HT1080 (cell line): ENCODE measurements around the gene SIGLEC7. TPM values are rescaled to one million over a fixed set of nuclear protein-coding genes. Genes with fewer than 3 reads are reported as not detected.
A peak's percentile ranks its signal among the peaks of the same experiment; 100 is the strongest.

Experiments
- DNase-seq: peaks from one replicate; pipeline ENCODE4 v3.0.0-alpha.2; 2015; ENCODE audit warnings: low read depth
- total RNA-seq: library from RNA; depleted of rRNA; stranded (reverse); fragments of >200 nt; shearing (Covaris generic); gene quantifications from 2 replicates; pipeline ENCODE4 v1.2.3, GENCODE V29; 2014

The SIGLEC7 gene
- total RNA-seq, 1 experiment from 2014 or later: not detected

DNA sequence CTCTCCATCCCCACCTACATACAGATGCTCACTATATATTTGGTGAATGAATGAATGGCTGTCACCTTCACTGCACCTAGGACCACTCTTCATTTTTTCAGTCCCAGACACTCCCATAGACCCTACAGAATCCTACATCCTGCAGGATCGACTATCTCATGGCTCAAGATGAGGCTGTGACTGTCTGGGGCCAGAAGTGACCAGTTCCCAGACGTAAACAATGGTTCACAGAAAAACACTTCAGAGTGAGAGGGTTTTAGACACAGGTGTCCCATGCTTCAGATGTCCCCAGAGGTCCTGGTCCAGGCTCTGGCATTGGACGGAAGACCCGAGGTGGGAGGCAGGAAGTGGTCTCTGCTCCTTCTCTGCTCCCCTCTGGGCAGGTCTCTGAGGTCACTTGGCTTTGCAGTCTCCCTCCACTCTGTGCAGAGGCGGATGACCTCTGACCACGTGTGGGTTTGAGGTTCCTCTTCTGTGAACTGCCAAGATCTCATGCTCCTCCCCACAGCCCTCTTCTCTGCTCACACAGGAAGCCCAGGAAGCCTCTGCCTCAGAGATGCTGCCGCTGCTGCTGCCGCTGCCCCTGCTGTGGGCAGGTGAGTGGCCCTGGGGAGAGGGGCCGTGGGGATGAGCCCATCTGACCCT lies 24.9 kb downstream of the SIGLEC7 start:
- DNase-seq: no peak

DNA sequence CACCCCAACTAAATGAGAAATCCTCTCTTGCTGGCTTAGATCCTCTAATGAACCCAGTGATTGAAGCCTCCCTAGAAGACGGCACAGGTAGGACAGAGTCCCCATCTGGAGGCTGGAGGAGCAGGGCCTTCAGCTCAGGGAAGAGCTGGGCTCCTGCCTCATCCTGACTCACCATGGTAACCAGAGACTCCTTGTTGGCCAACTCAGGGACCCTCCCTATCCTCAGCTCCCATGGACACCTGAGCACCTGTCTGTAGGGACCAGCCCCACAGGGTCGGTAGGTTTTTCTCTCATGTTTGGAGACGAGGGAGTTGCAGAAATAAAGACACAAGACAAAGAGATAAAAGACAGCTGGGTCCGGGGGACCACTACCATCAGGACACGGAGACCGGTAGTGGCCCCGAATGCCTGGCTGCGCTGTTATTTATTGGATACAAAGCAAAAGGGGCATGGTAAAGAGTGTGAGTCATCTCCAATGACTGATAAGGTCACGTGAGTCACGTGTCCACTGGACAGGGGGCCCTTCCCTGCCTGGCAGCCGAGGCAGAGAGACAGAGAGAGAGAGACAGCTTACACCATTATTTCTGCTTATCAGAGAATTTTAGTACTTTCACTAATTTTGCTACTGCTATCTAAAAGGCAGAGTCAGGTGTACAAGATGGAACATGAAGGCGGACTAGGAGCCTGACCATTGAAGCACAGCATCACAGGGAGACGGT lies 26.6 kb downstream of the SIGLEC7 start:
- DNase-seq: peak; percentile 44

GRCh38 chr19:51169283-51169918 lies 27.3 kb downstream of the SIGLEC7 start:
- DNase-seq: peak; percentile 72

GRCh38 chr19:51172223-51172622 lies 30.1 kb downstream of the SIGLEC7 start:
- DNase-seq: no peak

DNA sequence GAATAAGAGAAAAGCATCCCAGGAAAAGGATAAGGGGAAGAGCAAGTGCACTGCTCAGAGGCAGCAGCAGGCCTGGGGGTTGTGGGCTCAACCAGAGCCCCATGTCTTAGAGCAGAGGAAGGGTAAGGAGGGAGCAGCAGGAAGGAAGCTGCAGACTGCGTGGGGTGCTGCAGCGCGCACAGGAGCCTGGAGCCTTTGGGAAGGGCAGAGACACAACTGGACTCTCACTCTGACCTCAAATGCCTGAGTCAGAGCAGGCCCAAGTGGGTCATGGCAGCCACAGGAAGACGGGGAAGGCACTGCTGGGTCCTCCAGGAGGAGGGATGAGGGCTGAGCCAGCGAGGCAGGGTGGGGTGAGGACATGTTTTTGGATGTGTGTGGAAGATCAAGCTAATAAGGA lies 31.6 kb downstream of the SIGLEC7 start:
- DNase-seq: no peak

DNA sequence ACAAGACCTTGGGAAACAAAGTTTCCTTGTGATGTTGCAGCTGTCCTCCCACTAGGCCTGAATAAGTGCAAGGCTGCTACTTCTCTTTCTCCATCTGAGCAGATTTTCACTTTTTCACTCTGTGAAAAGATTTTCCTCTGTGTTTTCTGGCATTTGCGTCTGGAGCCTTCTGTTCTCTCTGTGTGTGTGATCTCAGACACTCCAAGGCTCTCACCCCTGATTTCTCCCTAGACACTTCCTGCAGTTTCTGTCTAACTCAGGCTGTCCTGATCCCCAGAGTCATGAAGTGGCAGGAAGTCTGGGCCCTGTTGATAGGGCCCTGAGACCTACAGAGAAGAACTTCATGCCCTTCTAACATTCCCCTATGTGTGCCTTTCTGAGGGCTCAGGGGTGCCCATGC lies 37.2 kb downstream of the SIGLEC7 start:
- DNase-seq: no peak

DNA sequence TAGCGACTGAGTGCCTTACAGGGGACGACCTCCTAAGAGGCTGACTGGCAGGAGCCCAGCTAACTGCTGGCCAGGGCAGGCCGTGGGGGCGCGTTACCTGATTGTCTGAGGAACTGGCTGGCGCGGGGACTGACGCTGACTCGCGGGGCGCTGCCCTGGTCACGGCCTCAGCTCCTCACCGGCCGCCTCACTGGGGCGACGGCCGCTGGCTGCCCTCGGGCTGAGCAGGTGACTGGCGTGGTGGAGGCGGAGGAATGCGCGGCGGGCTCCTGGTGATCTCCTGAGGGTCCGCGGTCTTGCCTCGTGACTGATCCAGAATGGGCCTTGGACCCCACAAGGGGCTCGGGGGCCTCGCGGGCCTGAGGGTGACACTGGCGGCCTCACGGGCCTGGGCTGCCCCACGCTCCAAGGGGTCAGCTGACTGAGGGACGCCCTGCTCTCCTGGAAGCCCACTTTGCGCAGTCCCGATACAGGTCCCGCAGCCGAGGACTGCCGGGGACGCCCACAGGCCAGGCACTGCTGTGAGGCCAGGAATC lies 39.3 kb downstream of the SIGLEC7 start:
- no peak for DNase-seq

GRCh38 chr19:51181913-51182419 lies 39.9 kb downstream of the SIGLEC7 start:
- DNase-seq: peak; percentile 48

- no peak for DNase-seq
Observed at GRCh38 chr19:51183629-51184028, 41.5 kb downstream of the SIGLEC7 start.

DNA sequence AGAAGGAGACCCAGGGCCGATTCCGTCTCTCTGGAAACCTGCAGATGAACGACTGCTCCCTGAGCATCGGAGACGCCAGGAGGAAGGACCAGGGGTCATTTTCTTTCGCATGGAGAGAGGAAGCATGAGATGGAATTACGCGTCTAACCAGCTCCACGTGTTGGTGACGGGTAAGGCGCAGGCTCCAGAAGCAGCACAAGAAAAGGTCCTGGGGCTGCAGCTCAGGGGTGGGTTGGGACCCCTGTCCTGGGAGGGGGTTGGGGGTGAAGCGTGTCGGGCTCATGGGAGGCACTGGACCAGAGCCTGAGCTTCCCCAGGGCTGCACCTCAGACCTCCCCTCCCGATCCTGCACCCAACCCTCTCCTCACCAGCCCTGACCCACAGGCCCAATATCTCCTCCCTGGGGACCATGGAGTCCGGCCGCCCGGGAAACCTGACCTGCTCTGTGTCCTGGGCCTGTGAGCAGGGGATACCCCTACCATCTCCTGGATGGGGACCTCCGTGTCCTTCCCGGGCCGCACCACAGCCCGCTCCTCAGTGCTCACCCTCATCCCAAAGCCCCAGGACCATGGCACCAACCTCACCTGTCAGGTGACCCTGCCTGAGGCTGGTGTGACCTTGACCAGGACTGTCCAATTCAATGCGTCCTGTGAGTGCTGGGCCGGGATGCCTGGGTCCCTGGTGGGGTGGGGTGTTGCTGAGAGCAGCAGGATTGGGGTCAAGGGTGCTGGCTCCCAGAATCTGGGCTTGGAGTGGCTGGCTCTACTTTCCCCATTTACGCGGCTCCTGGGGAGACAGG lies 43.2 kb downstream of the SIGLEC7 start:
- DNase-seq: no peak

GRCh38 chr19:51185868-51186215 lies 43.7 kb downstream of the SIGLEC7 start:
- no peak for DNase-seq

GRCh38 chr19:51186323-51186722 lies 44.2 kb downstream of the SIGLEC7 start:
- DNase-seq: no peak

DNA sequence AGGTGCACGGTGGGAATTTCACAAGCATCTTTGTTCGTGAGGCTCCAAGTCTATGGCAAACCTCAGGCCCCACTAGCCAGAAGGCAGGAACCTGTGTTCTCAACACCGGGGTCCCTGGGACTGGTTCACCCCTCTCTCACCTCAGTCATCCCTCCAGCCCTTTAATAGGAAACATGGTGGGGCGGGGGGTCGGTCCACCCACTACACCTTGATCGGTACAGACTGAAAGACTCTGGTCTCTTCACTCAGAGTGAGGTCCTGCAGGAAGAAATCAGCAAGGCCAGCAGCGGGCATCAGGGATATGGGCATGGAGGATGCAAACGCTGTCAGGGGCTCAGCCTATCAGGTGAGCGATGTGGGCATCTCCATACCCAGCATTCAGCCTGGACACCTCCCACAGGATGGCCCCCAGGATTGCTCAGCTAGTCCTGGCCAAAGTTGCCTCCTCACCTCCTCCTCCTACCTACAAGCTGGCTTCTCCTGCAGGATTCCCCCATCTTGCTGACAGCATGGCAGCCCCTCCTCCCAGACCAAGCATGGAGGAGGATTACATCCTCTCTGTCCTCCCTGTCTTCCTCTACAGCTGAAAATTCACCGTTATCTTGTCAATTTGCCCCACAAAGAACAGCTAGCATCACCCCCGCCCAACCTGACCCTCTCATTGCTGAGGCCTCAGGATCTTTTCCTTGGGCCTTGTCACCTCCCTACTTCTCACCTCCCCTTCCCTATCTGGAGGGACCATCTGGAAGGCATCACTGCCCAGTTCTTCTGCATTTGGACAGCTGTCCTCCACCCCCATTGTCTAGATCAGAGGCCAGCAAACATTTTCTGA lies 45.5 kb downstream of the SIGLEC7 start:
- no peak for DNase-seq

DNA sequence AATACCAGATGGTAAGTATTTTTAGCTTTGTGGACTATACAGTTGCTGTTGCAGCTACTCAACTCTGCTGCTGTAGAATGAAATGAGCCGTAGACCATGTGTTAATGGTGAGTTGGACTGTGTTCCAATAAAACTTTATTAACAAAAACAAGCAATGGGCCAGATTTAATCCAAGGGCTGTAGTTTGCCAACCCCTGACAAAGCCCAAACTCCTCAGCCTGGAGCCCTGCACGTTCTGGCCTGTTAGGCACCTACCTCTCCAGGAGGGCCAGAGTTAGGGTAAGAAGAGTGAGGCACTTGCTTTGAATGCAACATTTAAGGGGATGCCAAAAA lies 46.1 kb downstream of the SIGLEC7 start:
- DNase-seq: no peak

DNA sequence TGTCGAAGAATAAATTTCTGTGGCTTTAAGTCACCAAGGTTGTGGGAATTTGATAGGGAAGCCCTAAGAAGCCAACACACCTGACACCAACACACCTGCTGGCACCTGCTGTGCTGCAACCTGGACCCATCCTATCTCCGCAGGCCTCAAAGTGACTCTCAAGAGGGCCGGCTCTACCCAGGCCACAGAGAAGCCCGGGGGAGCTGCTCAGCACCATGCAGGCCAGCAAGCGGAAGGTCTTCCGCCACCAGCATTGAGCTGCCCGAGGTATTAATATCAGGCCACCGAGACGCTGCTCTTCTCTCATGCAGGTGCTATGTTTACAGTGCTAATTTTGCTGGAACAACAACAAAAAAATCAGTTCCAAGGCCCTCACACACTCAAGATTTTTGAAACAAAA lies 50.6 kb downstream of the SIGLEC7 start:
- no peak for DNase-seq

- DNase-seq: peak; percentile 50
Observed at GRCh38 chr19:51194527-51195315, 52.6 kb downstream of the SIGLEC7 start.

- DNase-seq: no peak
Observed at GRCh38 chr19:51195316-51195586, 53.1 kb downstream of the SIGLEC7 start.

GRCh38 chr19:51195616-51196015 lies 53.5 kb downstream of the SIGLEC7 start:
- no peak for DNase-seq

DNA sequence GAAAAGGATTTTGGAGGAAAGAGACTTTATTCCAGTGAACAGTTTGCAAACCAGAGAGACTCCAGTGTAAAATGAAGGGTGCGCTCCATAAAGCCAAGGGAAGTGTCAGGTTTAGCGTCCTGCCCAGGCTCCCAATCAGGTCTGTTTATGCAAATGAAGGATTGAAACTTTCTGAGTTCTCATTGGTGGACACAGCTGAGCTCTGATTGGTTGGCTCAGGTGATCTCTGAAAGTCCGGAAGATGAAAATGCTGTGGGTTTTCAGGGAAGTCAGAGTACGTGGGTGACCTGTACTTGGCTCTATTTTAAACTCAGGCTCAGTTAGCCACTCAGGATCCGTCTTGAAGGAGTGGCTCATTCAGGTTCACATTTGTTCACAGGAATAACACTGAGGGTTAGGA lies 54.1 kb downstream of the SIGLEC7 start:
- DNase-seq: no peak

DNA sequence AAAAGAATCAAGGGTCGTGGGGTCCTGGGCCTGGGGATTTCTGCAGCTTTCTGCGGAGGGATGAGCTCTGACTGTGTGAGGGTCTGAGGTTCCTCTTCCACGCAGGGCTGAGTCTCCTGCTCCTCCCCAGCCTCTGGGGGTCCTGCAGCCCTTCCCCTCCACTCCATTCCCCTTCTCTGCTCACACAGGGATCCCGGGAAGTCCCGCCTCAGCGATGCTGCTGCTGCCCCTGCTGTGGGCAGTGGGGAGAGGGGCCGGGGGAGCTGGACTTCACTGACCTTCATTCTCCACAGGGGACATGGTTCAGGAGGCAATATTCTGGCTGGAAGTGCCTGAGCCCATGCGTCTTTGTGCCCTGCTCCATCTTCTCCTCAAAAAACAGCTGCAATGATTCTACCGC lies 56.5 kb downstream of the SIGLEC7 start:
- DNase-seq: no peak
